Umbilical cord (tissue), 2 donors: ENCODE data around the gene ADM2. TPM values are rescaled to one million over a fixed set of nuclear protein-coding genes. Genes with fewer than 3 reads are reported as not detected.

Source experiments
- DNase-seq: peaks from one replicate; pipeline ENCODE4 v3.0.0-alpha.2; 2015; ENCODE audit warnings: low spot score
- total RNA-seq: library from RNA; depleted of rRNA; stranded (reverse); fragments of >200 nt; gene quantifications from one replicate; pipeline ENCODE4 v1.2.3, GENCODE V29; 2014; ENCODE audit warnings: low replicate concordance; ENCODE audit not compliant: insufficient read depth

Gene ADM2
- total RNA-seq, 1 donor from 2014 or later = 0.72 TPM

- DNase-seq = peak; percentile 18
Observed at GRCh38 chr22:50445071-50445879, 36.1 kb upstream of the ADM2 start.

DNA sequence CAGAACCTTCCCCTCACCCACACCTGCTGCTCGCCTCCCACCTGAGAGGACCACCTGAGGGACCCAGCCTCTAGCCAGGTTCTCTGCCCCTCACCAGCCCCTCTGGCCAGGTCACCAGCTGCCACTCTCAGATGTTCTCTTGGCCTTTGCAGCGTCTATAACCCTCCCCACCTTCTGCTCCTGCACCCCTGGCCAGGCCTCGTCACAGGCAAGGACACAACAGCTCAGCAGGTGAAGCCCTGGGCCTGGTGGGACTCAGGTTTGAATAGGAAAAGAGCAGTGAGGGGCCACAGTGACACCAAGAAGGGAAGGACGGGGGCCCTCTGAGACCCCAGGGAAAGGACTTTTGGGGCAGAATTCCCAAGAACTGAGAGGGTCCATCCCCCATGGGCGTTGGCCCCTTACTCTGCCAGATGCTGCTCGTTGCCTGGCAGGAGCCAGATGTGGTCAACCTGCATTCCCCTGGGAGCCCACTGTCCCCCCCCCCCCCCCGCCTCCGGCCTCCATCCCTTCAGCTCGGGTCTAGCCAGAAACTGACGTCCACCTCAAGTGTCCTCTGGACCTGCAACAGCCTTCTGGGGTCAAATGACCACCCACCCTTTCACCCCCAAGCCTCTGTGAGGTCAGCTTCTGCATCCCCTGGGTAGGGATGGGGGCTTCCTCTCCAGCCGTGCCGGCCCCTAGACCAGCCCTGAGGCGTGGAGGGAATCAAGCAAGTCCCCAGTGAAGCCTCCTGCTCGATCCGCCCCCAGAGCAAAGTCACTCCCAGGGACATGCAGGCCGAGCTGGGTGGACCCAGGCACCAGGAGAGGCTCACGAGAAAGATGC, 35.2 kb upstream of the ADM2 start:
- no peak for DNase-seq

DNA sequence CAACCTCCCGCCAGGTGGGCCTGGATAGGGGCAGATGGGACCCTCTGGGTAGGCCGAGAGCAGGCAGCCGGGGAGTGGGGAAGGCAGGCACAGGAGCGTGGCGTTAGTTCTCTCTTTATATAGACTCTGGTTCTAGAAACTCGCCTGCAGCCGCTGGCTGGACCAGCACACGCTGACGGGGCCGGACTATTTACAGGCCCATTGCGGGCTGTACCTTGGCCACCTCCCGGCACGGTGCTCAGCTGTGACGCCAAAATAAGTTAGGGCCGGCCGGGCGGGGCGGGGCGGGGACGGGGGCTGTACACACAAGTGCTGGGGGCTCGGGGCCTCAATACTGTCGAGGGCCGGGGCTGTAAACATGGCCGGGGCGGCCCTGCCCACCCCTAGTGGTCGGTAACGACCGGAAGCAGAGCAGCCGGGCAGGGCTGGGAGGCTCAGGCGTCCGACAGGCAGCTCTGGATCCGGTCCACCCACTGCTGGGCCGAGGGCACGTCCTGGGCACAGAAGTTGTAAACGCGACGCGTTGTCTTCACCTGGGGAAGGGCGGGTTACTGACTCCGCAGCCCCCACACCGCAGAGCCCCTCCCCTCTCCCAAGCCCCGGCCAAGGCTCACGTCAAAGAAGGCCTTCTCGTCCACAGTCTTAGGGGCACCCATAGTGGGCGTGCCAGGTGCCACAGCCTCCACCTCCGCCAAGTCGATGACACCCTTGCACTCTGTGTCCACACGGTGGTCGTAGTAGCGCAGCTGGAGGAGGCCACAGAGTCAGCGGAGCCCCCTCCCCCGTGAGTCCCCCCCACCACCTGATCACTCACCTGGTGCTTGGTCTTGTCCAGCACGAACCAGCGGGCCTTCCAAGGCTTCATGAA, 34.4 kb upstream of the ADM2 start:
- DNase-seq = no peak

DNA sequence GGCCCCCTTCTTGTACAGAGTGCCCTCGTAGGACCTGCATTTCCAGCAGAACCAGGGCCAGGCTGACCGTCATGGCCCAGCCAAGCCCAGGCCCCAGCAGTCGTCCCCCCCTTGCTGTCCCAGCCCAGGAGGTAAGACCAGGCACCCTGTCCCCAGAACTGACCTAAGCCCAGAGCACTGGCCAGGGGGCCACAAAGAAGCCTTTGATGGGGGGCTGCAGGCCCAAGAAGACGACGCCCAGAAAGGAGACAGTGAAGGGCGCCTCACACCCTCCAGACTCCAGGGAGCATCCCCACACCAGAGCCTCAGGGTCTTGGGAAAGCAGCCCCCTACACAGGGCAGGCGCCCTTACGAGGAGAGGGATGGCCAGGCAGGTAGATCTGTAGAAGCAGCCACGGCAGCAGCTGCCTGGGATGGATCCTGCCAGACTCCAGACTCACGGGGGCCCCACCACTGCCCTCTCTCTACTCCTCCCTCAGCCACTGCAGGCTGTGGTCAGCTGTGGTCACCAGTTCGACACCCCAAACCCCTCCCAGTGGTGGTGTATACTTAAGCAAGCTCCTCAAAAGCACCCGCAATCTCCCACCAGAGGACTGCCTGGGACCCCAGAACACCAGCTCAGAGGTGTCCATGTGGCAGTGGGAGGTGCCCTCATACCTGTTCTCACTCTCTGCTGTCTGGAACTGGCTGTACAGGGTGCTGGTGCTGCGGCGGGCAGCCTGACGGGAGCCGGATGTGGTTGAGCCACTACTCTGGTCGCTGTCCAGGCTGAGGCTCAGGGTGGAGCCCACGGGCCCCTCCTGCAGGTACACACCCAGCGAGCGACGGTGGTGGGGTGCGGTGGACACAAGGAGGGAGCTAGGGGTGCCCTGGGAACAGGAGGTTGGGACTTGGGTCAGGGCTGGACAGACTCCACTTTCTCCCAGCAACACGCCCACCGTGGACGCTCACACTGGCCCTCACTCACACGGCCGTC, 33.5 kb upstream of the ADM2 start:
- DNase-seq = no peak

DNA sequence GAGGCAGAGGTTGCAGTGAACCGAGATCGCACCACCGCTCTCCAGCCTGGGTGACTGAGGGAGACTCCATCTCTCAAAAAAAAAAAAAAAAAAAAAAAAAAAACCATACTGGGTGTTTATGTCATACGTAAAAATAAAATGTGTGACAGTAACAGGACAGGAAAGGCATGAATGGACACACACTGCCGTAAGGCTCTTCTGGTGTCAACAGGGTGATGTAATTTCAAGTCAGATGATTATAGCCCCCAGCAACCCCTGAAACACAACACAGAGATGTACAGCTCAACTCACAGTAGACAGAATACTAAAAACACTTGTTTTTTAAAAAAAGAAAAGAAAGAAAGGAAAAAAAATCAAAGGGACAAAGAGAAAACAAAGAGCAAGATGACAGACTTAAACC, 28.7 kb upstream of the ADM2 start:
- DNase-seq = no peak

- no peak for DNase-seq
Observed at GRCh38 chr22:50454556-50455075, 26.7 kb upstream of the ADM2 start.

GRCh38 chr22:50455201-50455600, 26.1 kb upstream of the ADM2 start:
- DNase-seq = no peak

DNA sequence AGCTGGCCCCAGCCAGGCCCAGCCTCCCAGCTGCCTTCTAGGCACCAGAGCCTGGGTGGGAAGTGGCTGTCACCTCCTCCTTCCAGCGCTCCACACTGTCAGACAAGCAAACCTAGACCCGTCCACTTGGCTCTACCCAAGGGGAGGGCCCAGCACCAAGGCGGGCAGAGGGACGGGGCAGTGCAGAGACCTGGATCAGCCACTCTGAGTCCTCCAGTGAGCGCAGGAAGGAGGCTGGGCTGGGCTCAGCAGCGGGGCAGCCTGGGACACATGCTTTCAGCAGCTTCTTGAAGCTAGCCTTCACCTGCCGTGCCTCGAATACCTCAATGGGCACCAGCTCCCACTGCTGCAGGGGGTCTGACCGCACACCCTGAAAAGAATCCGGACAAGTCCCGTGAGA, 25.3 kb upstream of the ADM2 start:
- DNase-seq = no peak

- no peak for DNase-seq
Observed at GRCh38 chr22:50456466-50457234, 24.7 kb upstream of the ADM2 start.

- DNase-seq = no peak
Observed at GRCh38 chr22:50459016-50459415, 22.3 kb upstream of the ADM2 start.

- no peak for DNase-seq
Observed at GRCh38 chr22:50459496-50460140, 21.7 kb upstream of the ADM2 start.

DNA sequence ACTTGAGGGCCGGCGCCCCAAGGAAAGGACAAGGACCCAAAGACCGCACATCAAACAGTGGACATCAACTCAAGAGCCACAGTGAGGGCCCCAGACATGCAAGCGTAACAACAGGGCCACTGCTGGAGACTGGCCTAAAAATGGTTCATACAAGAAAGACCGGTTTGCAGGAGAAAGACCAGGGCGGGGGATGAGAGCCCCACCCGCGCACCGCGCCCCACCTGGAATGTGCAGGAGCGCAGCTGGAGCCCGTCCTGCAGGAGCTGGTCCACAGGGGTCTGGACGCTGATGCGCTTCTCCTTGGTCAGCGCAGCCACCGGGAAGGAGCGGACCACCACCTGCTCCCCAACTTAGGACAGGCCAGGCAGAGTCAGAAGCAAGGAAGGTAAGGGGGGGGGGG, 20.4 kb upstream of the ADM2 start:
- DNase-seq = peak; percentile 54

DNA sequence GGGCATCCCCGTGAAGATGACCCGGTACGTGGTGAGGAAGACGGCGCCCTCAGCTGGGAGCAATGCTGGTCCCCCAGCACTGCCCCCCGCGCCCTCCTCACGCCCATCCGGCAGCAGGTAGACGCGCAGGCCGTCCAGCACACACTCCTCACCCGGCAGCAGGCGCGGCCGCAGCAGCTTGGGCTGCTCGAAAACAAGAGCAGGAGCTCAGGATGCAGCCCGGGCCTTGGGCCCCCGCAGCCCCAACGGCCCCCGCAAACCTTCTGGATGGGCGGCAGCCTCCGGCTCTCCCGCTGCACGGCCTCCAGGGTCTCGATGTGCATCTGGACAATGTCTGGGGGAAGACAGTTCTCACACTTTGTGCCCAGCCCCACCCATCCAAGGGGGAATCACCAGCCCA, 19.8 kb upstream of the ADM2 start:
- DNase-seq = no peak

DNA sequence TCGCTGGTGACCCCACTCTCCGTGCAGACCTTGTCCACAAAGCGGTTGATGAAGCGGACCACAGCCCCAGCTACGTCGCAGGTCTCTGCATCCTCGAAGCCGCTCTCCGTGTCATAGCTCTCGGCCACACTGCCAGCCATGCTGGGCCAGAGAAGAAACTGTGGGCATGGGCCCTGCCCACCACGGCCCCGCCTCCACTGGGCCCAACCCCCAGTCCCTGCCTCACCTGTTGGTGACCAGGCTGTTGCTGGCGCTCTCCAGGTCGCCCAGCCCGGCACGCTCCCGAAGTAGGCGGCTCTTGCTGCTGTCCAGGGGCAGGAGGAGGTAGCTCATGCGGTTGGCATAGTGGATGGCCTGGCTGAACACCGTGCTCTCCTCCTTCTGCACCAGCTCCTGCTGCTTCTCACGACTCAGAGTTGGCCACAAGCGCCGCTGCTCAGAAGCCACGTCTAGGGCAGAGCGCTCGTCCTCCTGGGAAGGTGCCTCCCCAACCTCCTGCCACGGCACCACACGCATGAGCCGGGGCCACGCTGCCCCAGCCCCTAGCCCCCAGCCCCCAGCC, 19.3 kb upstream of the ADM2 start:
- DNase-seq = no peak

DNA sequence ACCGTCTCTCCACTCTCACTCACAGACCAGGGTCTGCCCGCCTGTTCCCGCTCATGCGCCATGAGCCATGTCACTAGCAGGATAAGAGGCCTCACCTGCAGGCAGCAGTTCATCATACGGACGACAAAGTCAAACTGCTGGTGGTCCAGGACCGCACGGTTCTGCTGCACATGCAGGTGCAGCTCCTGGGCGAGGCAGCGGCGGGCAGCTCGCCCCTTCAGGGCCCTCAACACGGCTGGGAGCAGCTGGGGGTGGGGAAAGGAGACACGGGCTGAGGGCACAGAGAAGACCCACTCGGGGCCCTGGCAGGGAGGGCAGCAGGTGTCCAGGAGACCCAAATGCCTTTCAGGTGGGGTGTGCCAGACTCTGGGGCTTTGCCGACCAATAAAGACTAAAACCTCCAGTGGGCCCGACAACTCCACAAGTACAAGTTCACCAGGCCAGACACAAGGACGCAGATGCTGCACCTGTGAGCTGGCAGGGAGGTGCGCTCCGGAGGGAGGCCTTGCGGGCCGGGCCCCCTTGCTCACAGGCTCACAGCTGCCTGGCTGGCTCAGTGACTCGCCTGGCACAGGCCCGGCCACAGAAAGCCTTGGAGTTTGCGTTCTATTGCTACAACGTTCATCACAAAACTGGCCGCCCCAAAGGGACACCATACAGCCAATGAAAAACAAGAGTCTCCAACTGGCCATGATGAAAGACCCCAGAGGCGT, 18.0 kb upstream of the ADM2 start:
- no peak for DNase-seq

GRCh38 chr22:50464451-50464850, 16.9 kb upstream of the ADM2 start:
- no peak for DNase-seq

DNA sequence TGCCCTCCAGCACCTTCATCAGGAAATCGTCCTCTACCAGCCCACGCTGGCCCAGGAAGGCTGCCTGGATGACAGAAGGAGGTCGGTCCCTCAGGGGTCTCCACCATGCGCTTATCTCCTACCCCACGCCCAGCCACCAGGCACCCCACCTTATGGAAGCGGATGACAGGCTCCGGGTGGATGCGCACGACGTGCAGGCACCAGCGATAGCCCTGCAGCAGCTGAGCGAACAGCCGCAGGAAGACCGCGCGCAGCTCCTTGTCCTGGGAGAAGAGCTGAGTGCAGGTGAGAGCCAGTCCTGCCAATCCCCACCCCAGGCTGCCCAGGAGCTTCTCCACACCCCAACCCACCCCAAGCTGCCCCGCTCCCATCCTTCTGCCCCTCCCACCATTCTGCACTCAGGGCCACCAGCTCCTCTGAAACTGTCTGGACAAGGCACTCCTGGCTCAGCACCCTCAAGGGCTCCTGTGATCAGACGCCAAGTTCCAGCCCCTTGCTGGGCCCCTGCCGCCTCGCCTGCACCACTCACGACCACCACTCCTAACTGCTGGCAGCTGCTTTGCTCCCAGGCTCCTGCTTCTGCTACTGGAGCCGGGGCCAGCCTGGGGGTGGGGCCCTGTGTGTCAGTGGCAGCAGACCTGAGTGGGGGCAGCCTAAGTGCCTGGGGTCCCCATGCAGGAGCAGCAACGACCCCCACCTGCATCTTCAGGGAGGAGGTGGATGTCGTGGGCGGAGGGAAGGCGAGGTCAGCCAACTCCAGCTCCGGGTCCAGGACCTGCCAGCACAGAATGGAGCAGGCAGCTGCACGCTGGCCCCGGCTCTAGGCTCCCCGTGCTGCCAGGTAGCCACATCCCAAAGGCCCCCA, 16.0 kb upstream of the ADM2 start:
- DNase-seq = no peak
